H1 (cell line): ENCODE results near the gene GPR85. TPM values are rescaled to one million over a fixed set of nuclear protein-coding genes. Genes with fewer than 3 reads are reported as not detected.

Source experiments
- RBBP5 ChIP-seq: IDR thresholded peaks from 2 replicates; pipeline ENCODE4 v1.7.1; 2012; ENCODE audit warnings: low read depth, mild to moderate bottlenecking, inconsistent platforms, low read length, moderate library complexity, borderline replicate concordance
- SAP30 ChIP-seq: fragments of 300-600 bp; sonication (generic); IDR thresholded peaks from 2 replicates; pipeline ENCODE4 v1.7.1; 2012; ENCODE audit warnings: low read length, moderate library complexity, mild to moderate bottlenecking, inconsistent platforms; ENCODE audit not compliant: insufficient read depth, insufficient replicate concordance
- polyA plus RNA-seq, 7 experiments: library from polyadenylated mRNA; depleted of rRNA in 3 of 7; stranded (reverse) in 5 of 7; unstranded in 2 of 7; fragments of >200 nt in 5 of 7; fragments of 200-250 nt in 2 of 7; gene quantifications; 1 replicate in 5 of 7; 2 replicates in 1 of 7; 4 replicates in 1 of 7; pipeline versions ENCODE4 v1.2.1 to v1.2.3, GENCODE V29; 2011 to 2013; ENCODE audit warnings: missing spikeins in 2 of 7, mixed read lengths in 2 of 7
- total RNA-seq: library from RNA; stranded (reverse); fragmentation: NEBNext Ultra II Directional; extraction: Animal tissue kit (Norgen Biotek cat#: 25700); gene quantifications from 2 replicates; pipeline ENCODE4 v1.2.1, GENCODE V29; 2021
- TF ChIP-seq, protein P1 (sequence below): IDR thresholded peaks from 2 replicates; pipeline ENCODE4 v1.6.1; 2012; ENCODE audit warnings: inconsistent platforms

The GPR85 gene
- total and polyA plus RNA-seq, 2 of the 8 experiments (the other 6 are each of a cell fraction or from before 2014, with no cell fraction given): 0.11 to 0.20 TPM

DNA sequence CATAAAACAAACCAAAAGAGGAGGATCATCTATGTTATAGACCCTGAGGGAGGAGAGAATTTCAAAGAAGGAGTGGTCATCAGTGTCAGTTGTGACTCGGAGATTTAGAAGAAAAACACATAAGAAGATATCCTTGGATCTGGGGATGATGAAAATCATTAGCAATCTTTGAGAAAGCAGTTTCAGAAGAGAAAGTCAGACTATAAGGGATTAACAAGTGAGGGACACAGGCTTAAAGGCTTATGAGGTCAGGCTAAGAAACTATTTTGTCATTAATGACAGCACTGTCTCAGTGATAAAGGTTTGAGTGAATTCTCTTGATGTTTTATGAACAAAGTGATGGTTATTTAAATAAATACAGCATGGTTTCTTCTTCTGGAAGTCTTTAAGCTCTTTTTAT is 6.1 kb upstream of the GPR85 start (continued):
- TF ChIP-seq, protein P1, sequence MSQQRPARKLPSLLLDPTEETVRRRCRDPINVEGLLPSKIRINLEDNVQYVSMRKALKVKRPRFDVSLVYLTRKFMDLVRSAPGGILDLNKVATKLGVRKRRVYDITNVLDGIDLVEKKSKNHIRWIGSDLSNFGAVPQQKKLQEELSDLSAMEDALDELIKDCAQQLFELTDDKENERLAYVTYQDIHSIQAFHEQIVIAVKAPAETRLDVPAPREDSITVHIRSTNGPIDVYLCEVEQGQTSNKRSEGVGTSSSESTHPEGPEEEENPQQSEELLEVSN: no peak
- no peak for TF ChIP-seq RBBP5
- no peak for TF ChIP-seq SAP30
